ENCODE results near the gene ALKBH3.

ALKBH3 gene

GRCh38 chr11:43880640-43881159 lies at the start of gene ALKBH3:
Gene ALKBH3, plus strand, starts transcription at chr11:43880831. Its CDS starts 1,822 bp downstream, at chr11:43882653.
- peaks cover 19% of the 10 kb centered on the region for H3K4me1 Mint-ChIP-seq
- peaks cover 36% of the 10 kb centered on the region for H3K36me3 Mint-ChIP-seq
- peaks cover 3% of the 10 kb centered on the region for H3K9me3 Mint-ChIP-seq
- DNase-seq (ENCODE audit: low spot score in 2 of 2) = peak; percentile 84 to 95
- peak within 1 kb of the TSS; percentile 94 for H3K4me3 Mint-ChIP-seq
- peak within 1 kb of the TSS; percentile 96 for H3K27ac Mint-ChIP-seq
- ATAC-seq = peak; percentile 100

DNA sequence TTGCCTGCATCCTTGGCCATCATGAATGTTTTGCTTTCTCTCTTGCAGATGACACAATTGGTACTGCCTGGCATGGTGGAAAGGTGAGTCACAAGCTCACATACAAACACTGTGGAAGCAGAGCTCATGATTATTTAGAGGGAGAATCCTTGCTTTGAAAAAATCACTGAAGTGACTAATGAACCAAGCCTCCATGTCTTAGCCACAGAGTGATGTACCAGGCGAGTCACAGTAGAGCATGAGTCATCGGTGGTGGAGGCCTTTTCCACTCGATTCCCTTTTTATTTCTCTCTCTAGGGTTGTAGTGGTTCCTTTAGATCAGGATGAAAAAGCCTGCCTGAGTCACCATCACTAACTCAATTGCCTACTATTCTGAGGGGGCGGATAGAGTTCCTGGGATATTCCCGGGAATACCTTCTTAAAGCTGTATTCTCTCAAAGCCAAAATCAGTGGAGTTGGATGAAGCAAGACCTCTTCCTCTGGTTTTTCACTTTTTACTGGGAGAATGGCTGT lies 49.6 kb upstream of the ALKBH3 start:
- peak; percentile 100 for ATAC-seq
- H3K4me1 Mint-ChIP-seq = peaks cover 7% of the 10 kb centered on the region
- peak overlapping the region; percentile 14 for H3K27ac Mint-ChIP-seq

GRCh38 chr11:43832536-43832935 lies 48.1 kb upstream of the ALKBH3 start:
- no peaks in the 10 kb centered on the region for H3K9me3 Mint-ChIP-seq
- H3K36me3 Mint-ChIP-seq = no peaks in the 10 kb centered on the region
- ATAC-seq = no peak
- H3K4me1 Mint-ChIP-seq = peaks cover 7% of the 10 kb centered on the region
- no peak overlapping the region for H3K4me3 Mint-ChIP-seq
- DNase-seq (ENCODE audit: low spot score in 2 of 2) = no peak
- no peak overlapping the region for H3K27ac Mint-ChIP-seq

More for the DNA sequence above, 49.6 kb upstream of the ALKBH3 start:
- peak; percentile 3 to 50 for DNase-seq (ENCODE audit: low spot score in 2 of 2)
- Mint-ChIP-seq H3K4me3 (no peak overlapping the region), H3K9me3 (no peaks in the 10 kb centered on the region), H3K36me3 (no peaks in the 10 kb centered on the region)

GRCh38 chr11:43833657-43834073 lies 47.0 kb upstream of the ALKBH3 start:
- H3K9me3 Mint-ChIP-seq = no peaks in the 10 kb centered on the region
- ATAC-seq = no peak
- peaks cover 7% of the 10 kb centered on the region for H3K4me1 Mint-ChIP-seq
- peaks cover under 1% of the 10 kb centered on the region for H3K36me3 Mint-ChIP-seq
- no peak overlapping the region for H3K4me3 Mint-ChIP-seq
- H3K27ac Mint-ChIP-seq = no peak overlapping the region
- DNase-seq (ENCODE audit: low spot score in 2 of 2) = no peak

DNA sequence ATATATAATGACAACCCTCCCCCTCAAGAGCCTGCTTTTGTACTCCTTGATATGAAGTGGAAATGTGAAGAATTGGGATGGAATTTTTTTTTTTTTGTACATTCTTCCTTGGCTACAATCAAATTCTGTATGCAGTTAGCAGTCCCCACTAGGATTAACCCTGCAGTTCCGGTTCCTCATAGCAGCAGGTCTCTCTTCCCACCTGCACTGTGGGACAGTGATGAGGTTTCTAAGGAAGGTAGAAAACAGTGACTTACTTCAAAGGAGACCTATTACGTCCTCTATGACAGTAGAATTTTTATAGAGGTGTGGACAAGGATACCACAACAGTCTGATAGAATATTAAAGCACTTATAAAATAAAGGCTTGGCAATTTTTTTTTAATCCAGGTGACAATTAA lies 46.3 kb upstream of the ALKBH3 start:
- no peak overlapping the region for H3K27ac Mint-ChIP-seq
- no peaks in the 10 kb centered on the region for H3K9me3 Mint-ChIP-seq
- peaks cover 7% of the 10 kb centered on the region for H3K4me1 Mint-ChIP-seq
- peaks cover 6% of the 10 kb centered on the region for H3K36me3 Mint-ChIP-seq
- ATAC-seq (no peak), DNase-seq (ENCODE audit: low spot score in 2 of 2) (no peak)
- H3K4me3 Mint-ChIP-seq = no peak overlapping the region

DNA sequence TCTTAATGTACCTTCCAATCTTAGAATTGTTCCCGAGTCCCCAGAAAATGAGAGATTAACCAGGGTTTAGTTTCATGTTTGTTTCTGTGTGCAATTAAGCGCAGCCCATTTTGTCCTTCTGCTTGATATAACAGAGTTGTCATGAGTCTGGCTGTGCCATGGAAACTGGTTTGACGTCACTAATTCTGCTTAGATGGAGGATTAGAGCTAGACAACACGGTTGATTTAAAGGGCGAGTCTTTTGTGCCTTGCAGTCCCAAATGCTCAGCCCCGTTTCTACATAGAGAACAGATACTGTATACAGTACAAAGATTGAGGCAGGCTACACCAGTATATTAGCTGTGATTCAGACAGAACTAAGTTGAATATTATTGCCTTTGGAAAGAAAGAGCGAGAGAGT lies 45.5 kb upstream of the ALKBH3 start:
- no peak for ATAC-seq
- peaks cover 13% of the 10 kb centered on the region for H3K36me3 Mint-ChIP-seq
- DNase-seq (ENCODE audit: low spot score in 2 of 2) = no peak
- H3K9me3 Mint-ChIP-seq = no peaks in the 10 kb centered on the region
- H3K27ac Mint-ChIP-seq = no peak overlapping the region
- peaks cover 7% of the 10 kb centered on the region for H3K4me1 Mint-ChIP-seq
- no peak overlapping the region for H3K4me3 Mint-ChIP-seq

DNA sequence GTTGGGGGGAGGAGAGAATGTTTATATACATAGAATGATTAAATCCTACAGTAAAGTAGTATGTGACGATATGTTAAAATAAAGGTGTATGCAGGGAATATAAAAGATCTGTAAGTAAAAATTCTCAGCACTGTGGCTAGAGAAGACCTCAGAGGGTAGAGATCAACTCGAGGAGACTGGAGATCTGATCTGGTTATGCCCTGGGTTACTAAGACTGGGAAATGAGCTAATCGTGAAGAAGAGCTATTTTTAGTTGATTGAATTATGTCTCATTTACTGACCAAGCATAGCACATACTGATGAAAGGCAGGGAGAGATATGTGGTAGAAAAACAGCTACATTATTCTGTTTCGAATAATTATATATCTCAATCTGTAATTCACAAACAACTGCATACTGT lies 42.8 kb upstream of the ALKBH3 start:
- H3K9me3 Mint-ChIP-seq = no peaks in the 10 kb centered on the region
- no peak overlapping the region for H3K4me3 Mint-ChIP-seq

DNA sequence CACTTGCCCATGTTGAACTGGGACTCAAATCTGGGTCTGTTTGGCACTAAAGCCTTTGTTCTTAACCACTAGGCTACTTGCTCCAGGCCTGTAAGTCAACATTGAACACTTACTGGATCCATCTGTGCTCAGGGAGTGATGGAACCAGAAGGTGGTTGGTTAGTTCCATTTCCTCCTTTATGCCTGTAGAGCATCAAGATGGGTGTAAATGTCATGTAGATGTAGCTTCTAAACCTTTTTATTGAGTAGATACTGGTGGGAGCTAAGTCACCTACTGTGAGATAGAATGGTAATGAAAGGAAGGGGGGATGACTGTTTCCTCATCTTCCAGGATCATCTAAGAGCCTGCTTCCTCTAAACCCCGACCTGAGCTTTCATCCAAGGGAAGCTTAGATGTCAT lies 38.6 kb upstream of the ALKBH3 start:
- Mint-ChIP-seq H3K27ac (no peak overlapping the region), H3K4me3 (no peak overlapping the region), H3K4me1 (no peaks in the 10 kb centered on the region), H3K36me3 (peaks cover 25% of the 10 kb centered on the region), H3K9me3 (no peaks in the 10 kb centered on the region)
- ATAC-seq = no peak
- no peak for DNase-seq (ENCODE audit: low spot score in 2 of 2)

More for the DNA sequence above, 42.8 kb upstream of the ALKBH3 start:
- no peaks in the 10 kb centered on the region for H3K4me1 Mint-ChIP-seq
- no peak for DNase-seq (ENCODE audit: low spot score in 2 of 2)
- H3K27ac Mint-ChIP-seq = no peak overlapping the region
- H3K36me3 Mint-ChIP-seq = peaks cover 25% of the 10 kb centered on the region
- ATAC-seq = peak; percentile 67

DNA sequence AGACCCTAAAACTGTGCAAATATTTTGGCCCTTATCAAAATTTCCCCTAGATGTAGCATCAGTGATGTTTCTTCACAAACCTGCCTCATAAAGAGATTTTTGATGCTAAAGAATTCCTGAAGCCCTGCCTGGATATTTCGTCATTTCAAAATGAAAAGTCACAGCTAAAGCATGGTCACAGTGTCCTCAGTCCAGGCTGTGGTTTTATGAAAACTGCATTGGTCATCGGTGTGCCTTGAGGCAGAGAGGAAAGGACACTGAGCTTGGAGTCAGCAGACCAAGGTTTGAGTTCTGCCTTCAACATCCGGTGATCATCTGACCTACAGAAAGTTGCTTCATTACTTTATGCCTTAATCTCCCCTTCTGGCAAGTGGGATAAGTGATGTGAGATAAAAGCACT lies 34.8 kb upstream of the ALKBH3 start:
- no peak overlapping the region for H3K4me3 Mint-ChIP-seq
- H3K36me3 Mint-ChIP-seq = peaks cover 5% of the 10 kb centered on the region
- ATAC-seq (no peak), DNase-seq (ENCODE audit: low spot score in 2 of 2) (no peak)
- no peak overlapping the region for H3K27ac Mint-ChIP-seq
- H3K9me3 Mint-ChIP-seq = no peaks in the 10 kb centered on the region
- no peaks in the 10 kb centered on the region for H3K4me1 Mint-ChIP-seq

DNA sequence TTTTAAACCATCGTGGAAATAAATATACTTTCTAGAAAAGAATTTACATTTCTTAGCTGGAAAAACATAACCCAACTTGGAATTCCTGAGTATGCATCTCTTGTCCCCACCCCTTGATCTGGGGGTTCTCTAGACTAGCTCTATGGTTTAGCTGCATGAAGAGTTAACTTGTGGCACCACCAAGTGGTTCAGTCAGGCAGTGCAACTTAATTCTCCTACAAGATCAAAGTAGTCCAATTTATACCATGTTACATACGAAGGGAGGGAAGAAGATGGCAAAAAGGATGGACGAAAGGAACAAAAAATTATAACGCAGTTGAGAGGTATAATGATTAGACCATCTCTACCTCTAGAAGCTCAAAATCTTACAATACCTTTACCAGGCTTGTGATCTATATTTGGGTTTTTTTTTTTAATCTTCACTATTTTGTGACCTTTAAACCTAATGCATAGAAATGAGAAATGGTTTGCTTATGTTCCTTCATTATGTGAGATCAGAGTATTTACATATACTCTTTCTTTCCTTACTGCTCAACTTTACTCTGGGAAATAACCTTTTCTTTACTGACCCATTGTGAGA lies 28.5 kb upstream of the ALKBH3 start:
- Mint-ChIP-seq H3K4me1 (no peaks in the 10 kb centered on the region), H3K36me3 (peaks cover 13% of the 10 kb centered on the region), H3K4me3 (no peak overlapping the region), H3K9me3 (no peaks in the 10 kb centered on the region), H3K27ac (no peak overlapping the region)
- peak; percentile 17 to 72 for DNase-seq (ENCODE audit: low spot score in 2 of 2)
- peak; percentile 67 for ATAC-seq

DNA sequence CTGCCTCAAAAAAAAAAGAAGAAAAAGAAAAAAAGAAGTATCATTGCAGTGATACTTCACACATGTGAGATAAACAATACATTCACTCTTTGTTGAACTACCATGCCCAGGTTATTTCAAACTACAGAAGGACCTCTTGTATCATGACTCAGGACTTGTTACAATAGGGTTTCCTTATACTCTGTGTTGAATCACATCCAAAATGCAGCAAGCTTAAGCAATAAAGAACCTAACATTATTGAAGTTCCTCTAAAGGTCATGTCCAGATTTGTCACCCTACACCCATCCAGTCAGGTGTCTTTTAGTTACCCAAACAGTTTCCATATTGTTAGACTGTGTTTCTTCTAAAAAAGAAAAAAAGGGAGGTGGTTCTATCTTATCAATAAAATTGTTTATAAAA lies 26.9 kb upstream of the ALKBH3 start:
- ATAC-seq = no peak
- Mint-ChIP-seq H3K4me3 (no peak overlapping the region), H3K27ac (no peak overlapping the region), H3K36me3 (peaks cover 13% of the 10 kb centered on the region), H3K4me1 (no peaks in the 10 kb centered on the region), H3K9me3 (no peaks in the 10 kb centered on the region)
- DNase-seq (ENCODE audit: low spot score in 2 of 2) = no peak

DNA sequence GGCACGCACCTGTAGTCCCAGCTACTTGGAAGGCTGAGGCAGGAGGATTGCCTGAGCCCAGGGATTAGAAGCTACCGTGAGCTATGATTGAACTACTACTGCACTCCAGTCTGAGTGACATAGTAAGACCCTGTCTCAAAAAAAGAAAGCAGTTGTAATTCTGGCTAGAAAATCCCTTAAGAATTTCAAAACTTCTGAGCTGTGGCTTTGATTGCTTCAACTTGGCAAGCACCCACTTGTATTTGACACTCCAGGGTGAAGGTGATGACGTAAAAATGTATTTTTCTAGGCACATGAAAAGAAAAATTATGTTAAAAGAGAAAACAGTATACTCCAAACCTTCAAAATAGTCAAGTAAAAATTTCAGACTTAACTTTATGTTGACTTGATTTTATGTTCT lies 23.6 kb upstream of the ALKBH3 start:
- Mint-ChIP-seq H3K27ac (no peak overlapping the region), H3K9me3 (peaks cover 7% of the 10 kb centered on the region), H3K36me3 (peaks cover 13% of the 10 kb centered on the region), H3K4me1 (no peaks in the 10 kb centered on the region), H3K4me3 (no peak overlapping the region)
- ATAC-seq = no peak
- no peak for DNase-seq (ENCODE audit: low spot score in 2 of 2)

DNA sequence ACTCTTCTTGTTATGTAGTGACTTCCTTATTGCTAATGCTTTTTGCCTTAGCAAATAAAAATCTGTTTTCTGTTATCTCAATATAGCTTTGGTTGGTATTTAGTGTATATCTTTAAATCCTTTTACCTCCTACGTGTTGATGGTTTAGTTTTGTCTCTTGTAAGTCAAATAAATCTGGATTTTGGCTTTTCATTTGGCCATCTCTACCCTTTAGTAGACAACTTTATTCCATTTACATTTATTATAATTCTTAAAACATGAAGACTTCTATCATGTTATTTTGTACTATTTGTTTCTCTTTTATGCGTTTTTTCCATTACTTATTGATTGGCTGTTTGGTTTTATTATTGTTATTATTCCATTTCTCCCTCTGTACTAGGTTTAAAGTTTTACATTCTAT lies 19.5 kb upstream of the ALKBH3 start:
- no peak for ATAC-seq
- H3K27ac Mint-ChIP-seq = no peak overlapping the region
- peaks cover 7% of the 10 kb centered on the region for H3K9me3 Mint-ChIP-seq
- no peak for DNase-seq (ENCODE audit: low spot score in 2 of 2)
- H3K4me3 Mint-ChIP-seq = no peak overlapping the region
- no peaks in the 10 kb centered on the region for H3K4me1 Mint-ChIP-seq
- no peaks in the 10 kb centered on the region for H3K36me3 Mint-ChIP-seq

GRCh38 chr11:43866520-43866919 lies 14.1 kb upstream of the ALKBH3 start:
- Mint-ChIP-seq H3K4me3 (no peak overlapping the region), H3K4me1 (peaks cover 13% of the 10 kb centered on the region), H3K27ac (no peak overlapping the region), H3K36me3 (no peaks in the 10 kb centered on the region), H3K9me3 (no peaks in the 10 kb centered on the region)
- no peak for DNase-seq (ENCODE audit: low spot score in 2 of 2)
- no peak for ATAC-seq

- no peak overlapping the region for H3K27ac Mint-ChIP-seq
- H3K9me3 Mint-ChIP-seq = no peaks in the 10 kb centered on the region
- DNase-seq (ENCODE audit: low spot score in 2 of 2) (no peak), ATAC-seq (no peak)
- H3K4me3 Mint-ChIP-seq = no peak overlapping the region
- no peaks in the 10 kb centered on the region for H3K36me3 Mint-ChIP-seq
- H3K4me1 Mint-ChIP-seq = peaks cover 13% of the 10 kb centered on the region
These were observed 13.7 kb upstream of the ALKBH3 start for GRCh38 chr11:43866969-43867368.

- no peak overlapping the region for H3K4me3 Mint-ChIP-seq
- no peaks in the 10 kb centered on the region for H3K36me3 Mint-ChIP-seq
- peak; percentile 100 for ATAC-seq
- peak; percentile 39 to 81 for DNase-seq (ENCODE audit: low spot score in 2 of 2)
- H3K9me3 Mint-ChIP-seq = no peaks in the 10 kb centered on the region
- H3K27ac Mint-ChIP-seq = no peak overlapping the region
- H3K4me1 Mint-ChIP-seq = peaks cover 13% of the 10 kb centered on the region
These were observed 11.6 kb upstream of the ALKBH3 start for GRCh38 chr11:43868852-43869567.
